GM21529 (cell line): ENCODE data around the gene ZSCAN23.
"Not testable (repeated sequence)": the region's sequence is repeated elsewhere in the genome, so short reads cannot be mapped to it uniquely, and the experiment has no call there.

ENCODE experiments used
- ATAC-seq: cut with Tn5 transposase; IDR thresholded peaks from one replicate; pipeline ENCODE4 v1.9.1; 2021; ENCODE audit not compliant: unreplicated experiment

The ZSCAN23 gene

DNA sequence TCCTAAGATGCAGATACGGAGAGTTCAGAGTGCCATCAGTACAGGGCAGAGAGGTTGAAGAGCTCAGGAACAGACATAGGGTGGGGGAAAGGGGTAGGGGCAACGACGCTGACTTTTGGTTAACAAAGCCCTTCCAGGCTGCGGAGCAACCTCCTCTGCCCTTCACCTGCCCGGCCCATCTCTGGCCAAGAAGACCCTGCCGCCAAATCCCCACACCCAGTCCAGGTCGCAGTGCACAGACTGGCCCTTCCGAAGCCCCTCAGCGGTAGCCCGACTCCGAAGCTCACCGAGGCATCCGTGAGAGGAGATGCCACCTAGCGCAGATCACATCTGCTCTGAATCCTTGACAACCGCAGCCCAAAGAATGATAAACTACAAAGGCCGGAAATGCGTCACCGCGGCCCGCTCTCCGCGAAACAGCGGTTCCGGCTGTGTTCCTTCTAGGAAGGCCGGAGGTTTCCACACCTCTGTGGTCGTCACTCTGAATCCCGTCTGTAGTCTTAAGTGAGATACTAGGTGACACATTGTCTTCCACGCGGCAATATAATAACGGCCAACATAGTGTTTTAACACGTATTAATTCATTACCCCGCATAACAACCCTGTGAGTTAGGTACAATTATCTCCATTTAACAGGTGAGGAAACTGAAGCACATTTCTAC is at the start of gene ZSCAN23:
TSS of gene ZSCAN23 (minus strand) at position 380 of the 662 bp plus-strand sequence. CDS start 7,225 bp downstream, outside the sequence.
- ATAC-seq: peak; percentile 93

DNA sequence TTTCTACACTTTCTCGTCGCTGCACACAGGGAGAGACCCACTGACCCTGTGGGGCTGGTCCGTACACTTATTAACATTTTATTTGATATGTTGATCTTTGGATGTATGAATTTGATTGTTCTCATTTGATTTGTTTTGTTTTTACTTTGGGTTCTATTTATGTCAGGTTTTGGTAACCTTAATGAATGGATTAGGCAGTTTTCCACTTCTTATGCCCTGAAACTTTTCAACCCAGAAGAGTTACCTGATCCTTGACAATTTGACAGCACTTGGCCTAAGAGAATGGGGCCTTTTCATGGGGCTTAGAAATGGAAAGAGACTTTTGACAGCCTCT is 48.7 kb upstream of the ZSCAN23 start:
- no peak for ATAC-seq

DNA sequence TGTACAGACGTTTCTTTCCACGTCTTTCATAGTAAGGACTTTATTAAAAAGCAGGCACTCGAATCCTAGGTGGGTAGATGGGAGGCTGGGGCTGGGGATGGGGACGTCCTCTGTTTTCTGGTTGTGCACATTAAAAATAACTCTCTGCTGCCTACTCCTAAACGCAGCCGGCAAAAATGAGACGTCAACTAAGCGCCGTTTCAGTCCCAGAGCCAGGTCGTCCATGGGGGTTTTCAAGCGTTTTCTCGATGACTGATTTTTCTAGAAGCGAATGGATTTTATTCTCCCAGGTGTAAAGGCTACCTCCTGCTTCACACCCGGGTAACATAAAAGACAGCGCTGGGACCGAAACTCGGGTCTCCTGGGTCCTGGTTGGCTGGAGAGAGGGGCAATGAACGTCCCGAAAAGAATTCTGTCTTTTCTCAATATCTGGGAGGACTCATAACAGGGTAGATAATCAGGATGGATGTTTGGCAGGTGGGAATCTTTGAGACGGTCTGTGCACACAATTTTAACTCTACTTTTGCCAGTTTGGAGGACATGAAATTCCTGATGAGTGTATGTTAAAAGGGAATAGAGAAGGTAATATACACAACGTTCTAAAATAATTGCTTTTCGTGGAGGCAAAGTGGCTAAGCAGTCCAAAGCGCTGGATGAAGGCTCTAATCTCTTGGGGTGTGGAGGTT is 47.1 kb upstream of the ZSCAN23 start:
- ATAC-seq: peak; percentile 22

DNA sequence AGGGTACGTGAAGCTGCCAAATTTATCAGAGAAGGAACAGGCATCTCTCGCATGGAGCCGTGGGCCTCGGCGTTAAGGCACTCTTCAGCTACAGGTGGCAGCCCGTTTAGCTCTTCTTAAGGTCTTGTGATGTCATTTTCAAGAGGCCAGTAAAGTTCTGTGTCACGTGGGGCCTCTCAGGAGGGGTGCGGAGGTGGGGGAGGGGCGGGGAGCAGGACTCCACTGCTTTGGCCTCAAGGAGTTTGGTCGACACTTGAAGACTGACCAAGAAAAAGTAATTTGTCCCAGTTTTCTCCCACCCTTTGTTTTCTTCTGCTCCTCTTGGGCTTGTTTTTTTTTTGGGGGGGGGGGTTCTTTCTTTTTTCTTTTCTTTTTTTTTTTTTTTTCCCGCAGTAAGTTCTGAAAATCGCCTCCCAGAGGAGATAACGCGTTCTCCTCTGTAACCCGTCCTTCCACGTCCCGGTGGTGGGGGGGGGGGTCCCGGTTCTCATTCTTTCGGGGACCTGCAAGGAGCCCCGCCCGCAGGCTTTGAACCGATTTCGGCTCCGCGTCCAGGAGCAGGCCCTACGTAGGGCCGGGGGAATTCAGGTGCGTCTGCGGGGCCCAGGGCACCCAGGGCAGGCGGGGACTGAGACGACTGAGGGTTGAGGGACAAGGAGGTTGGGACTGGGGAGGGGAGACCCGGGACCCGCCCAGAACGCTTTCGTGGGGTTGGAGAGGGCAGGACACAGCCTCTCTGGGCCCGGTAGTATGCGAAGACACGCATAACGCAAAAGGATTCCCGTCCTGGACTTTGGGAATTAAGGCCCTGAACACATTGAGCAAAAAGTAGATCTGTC is 46.3 kb upstream of the ZSCAN23 start:
- ATAC-seq: peak; percentile 81

DNA sequence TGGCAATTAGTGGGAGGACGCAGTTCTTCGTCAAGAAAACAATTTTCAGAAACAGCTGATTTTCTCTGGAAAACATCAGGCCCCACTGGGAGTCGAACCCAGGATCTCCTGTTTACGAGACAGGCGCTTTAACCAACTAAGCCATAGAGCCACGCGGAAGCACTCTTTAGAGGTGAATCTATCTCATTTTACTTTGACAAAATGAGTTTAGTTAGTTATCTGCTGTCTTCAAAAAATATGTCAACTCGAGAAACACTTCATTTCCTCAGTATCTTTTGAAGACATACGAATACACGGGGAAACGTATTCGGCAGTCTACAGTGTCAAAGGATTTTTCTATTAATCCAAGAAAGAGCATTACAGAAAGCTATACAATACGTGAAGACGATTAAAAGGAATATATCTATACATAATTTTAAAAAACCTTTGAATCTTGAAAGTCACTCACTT is 45.6 kb upstream of the ZSCAN23 start:
- ATAC-seq: no peak

DNA sequence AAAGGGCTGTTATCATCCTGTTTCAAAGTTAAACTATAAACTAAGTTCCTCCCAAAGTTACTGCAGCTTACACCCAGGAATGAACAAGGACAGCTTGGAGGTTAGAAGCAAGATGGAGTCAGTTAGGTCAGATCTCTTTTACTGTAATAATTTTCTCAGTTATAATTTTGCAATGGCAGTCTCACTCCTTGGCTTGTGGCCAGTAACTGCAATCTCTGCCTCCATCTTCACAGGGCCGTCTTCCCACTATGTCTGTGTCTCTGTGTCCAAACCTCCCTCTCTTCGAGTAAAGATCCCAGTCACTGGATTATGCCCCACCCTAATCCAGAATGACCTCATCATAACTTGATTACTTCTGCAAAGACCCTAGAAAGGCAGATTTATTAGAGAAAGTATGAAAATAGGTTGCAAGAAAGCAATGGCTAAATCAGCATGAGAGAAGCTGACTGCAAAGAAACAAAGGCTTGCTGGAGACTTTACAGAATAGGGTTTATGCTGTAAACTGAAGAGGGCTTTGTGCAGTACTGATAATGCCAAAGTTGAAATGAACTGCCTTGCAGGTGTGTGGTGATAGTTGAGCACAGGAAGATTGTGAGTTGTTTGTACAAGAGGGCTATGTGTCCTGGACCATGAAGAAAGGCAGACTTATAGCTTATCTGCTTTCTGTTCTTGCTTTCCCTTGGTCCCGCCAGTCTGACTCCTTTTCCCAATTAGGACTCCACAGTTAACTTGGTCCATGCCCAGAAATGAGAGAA is 43.9 kb upstream of the ZSCAN23 start:
- ATAC-seq: no peak

DNA sequence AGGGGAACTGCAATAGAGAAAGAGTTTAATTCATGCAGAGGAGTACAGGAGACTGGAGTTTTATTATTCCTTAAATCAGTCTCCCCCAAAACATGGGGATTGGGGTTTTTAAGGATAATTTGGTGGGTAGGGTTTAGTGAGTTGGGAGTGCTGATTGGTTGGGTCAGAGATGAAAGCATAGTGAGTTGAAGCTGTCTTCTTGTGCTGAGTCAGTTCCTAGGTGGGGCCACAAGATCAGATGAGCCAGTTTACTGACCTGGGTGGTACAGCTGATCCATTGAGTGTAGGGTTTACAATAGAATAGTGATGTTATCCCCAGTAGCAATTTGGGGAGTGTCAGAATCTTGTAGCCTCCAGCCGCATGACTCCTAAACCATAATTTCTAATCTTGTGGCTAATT is 43.2 kb upstream of the ZSCAN23 start:
- ATAC-seq: no peak

DNA sequence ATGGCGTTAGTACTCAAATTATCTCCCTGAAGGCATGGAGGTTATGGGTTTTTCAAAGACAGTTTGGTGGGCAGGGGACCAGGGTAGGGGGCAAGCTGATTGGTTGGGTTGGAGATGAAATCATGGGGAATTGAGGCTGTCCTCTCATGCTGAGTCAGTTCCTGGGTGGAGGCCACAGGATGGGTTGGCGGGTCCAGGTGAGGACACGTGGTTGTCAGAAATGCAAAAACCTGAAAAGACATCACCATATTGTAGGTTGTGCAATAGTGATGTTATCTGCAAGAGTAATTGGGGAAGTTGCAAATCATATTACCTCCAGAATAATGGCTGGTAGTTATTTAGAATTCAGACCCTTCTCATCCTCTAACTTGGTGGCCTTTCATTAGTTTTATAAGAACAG is 42.2 kb upstream of the ZSCAN23 start:
- no peak for ATAC-seq

DNA sequence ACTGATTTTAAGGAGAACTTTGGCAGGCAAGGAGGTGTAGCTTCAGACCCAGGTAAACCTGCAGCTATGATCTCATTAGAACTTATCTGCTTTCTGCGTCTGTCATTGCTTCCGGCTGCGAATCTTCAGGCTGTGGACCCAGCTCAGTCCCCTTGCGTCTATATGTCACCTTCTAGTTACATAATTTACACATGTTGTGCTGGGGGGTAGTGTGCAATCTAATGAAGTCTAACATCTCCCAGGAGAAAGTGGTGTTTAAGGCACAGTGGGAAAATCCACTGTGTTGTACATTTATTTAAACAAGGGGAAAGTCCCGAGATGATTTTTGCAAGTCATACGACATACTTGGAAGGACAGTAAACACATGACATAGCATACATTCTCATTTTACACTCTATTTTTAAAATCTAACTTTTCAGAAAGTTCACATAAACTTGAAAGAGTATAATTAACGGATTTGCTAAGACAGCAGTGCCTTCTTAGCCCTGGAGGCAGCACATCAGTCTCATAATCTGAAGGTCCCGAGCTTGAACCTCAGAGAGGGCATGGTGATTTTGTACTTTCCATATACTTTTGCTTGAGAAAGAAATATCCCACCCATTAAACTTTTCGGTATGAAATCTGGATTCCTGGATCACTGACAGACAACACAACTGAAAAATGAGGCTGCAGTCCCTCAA is 37.1 kb upstream of the ZSCAN23 start:
- no peak for ATAC-seq

DNA sequence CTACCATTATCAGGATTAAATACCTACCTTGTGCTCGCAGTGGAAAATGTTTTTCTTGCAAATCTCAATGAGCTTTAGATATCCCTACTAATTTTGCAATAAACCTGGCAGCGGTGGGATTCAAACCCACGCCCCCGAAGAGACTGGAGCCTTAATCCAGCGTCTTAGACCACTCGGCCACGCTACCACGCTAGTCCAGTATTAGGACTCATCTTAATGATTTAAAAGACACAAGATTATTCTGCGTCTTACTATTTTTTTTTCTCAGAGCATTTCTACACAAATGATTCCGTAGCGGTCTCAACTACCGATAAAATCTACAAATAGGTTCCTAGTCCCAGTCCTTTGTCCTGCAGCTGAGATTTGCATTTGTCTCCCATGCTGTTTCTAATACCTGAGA is 35.2 kb upstream of the ZSCAN23 start:
- no peak for ATAC-seq

DNA sequence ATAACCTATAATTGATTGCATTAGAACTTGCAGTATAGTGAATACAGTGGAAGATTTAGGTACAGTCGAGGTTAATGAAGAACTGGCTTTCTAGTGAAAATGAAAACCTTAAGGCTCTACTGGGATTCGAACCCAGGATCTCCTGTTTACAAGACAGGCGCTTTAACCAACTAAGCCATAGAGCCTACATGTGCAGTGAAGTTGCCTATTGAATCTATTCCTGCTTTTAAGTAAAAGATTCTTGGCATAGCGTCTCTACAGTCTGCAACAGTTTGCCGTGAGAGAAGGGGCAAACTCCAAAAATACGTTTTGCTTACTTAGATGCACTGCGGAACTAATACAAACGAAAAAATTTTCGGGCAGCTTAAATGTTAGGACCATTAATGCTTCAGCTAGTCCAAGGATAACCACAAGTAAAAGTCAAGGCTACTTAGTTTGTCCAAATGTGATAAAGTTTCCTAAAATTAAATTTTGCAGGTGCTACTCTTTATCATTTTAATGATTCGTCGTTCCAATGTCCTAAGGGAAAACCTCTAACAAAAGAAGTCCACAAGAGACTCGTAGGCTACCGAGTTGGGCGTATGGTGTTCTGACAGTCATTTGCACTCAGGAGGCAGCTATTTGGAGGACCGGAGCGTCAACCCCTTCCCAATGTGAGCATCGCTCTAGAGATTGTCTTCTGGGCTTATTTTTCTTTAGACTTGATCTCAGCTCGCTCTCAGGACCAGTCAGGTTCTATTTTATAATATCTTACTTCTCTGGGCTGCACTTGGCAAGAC is 31.3 kb upstream of the ZSCAN23 start:
- peak; percentile 65 for ATAC-seq

DNA sequence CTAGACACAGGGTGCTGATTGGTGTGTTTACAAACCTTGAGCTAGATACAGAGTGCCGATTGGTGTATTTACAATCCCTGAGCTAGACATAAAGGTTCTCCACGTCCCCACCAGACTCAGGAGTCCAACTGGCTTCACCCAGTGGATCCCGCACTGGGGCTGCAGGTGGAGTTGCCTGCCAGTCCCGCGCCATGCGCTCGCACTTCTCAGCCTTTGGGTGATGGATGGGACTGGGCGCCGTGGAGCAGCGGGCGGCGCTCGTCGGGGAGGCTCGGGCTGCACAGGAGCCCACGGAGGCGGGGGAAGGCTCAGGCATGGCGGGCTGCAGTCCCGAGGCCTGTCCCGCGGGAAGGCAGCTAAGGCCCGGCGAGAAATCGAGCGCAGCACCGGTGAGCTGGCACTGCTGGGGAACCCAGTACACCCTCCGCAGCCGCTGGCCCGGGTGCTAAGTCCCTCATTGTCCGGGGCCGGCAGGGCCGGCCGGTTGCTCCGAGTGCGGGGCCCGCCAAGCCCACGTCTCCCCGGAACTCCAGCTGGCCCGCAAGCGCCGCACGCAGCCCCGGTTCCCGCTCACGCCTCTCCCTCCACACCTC is 26.0 kb upstream of the ZSCAN23 start:
- ATAC-seq: not testable (repeated sequence)

DNA sequence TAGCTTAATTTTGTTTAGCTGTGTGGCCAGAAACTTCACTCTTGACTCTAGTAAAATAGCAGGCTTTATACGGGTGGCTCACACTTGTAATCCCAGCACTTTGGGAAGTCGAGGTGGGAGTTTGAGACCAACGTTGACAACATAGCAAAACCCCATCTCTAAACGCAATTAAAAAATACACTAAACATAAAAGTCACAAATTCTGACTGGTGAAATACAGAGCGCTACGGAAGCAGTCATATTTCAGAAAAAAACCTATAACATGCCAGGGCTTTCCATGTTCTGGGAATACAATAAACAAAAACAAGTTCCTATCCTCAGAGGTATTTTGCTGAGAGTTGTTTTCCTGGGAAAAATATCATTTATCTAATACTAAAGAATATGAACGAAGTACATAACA is 24.8 kb upstream of the ZSCAN23 start:
- ATAC-seq: no peak

DNA sequence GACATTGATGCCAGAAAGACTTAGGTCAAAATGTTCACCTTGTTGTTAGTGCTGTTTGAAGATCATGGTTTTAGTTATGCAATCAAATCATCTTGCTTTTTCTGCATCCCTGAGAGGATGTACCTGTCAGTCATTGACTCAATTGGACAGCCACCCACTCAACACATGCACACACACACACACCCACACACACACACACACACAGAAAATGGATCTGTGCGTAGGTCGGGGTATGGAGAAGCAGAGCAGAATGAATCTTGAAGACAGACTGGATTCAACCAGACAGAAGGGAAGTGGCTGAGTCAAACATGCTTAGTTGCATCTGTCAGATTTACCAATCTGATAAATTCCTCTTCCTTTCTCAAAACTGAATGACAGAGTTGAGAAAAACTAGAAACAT is 19.1 kb upstream of the ZSCAN23 start:
- no peak for ATAC-seq

DNA sequence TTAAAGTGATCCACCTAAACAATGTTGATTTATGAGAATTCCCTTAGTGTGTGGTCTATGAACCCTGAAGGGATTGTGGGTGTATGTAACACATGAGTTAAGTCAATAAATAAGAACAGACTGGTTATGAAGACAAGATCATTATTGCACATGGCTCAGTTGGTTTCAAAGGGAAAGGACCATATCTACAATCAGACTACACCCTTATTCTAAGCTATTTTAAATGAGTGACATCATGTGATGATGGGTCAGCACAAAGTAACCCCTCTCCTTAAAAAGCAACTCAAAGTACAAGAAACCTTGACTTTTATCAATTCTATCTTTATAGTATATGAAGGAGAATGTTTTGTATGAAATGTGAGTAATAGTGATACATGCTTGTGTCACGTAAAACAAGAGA is 15.3 kb upstream of the ZSCAN23 start:
- no peak for ATAC-seq

DNA sequence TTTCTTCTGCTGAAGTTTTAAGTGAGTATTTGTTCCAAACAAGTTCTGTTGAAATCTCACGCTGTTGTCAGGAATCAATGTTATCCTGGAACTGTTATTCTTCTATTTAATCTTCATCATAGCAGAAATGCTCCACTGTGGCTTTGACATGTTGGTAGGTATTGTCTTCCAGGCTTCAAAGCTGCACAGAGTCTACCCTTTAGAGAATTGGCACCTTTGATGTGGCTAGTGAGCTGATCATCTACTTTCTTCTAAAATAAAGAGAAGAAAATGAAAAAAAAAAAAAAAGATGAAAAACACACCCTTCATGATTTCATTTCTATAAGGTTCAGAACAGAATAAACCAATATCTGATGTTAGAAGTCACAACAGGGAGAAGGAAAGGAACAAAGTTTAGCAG is 5.8 kb upstream of the ZSCAN23 start:
- ATAC-seq: no peak

DNA sequence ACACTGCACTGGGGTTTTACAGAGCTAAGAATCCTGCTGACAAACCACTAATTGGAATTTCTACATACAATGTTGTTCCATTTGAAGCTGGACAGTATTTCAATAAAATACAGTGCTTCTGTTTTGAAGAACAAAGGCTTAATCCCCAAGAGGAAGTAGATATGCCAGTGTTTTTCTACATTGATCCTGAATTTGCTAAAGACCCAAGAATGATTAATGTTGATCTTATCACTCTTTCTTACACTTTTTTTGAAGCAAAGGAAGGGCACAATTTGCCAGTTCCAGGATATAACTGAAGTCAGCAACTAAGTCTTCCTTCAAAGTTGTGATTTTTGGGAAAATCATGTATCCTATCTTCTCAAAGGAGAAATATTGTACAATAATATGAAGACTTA is 4.2 kb upstream of the ZSCAN23 start:
- not testable (repeated sequence) for ATAC-seq

DNA sequence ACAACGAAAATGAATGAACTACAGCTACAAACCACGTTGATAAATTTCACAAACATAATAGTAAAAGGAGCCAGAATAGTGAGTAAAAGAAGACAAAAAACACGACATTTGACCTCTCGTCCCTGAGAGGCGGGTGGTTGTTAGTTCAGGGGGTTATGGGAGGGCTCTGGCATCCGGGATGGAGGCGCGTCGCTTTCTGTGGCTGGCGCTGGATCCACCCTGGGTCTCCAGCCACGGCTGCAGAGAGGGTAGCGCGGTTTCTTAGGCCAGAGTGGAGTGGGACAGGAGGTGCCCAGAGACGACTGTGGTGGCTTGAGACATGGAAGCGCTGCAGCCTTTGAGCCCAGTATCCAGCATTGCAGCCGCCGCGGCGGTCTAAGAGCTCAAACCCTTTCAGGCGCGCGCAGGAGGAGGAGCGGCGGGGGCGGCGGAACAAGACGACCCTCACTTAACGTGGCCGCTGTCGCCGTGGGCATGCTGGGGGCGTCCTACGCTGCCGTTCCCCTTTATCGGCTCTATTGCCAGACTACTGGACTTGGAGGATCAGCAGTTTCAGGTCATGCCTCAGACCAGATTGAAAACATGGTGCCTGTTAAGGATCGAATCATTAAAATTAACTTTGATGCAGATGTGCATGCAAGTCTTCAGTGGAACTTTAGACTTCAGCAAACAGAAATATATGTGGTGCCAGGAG is 3.7 kb upstream of the ZSCAN23 start:
- no peak for ATAC-seq

DNA sequence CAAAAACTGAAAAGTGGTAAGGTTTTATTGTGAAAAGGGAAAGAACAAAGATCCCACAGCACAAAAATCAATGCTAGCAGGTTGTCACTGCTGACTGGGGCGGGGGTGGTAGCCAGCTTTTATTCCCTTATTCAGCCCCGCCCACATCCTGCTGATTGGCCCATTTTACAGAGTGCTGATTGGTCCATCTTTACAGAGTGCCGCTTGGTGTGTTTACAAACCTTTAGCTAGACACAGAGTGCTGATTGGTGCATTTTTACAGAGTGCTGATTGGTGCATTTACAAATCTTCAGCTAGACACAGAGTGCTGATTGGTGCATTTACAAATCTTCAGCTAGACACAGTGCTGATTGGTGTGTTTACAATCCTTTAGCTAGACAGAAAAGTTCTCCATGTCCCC is 1.5 kb upstream of the ZSCAN23 start:
- not testable (repeated sequence) for ATAC-seq
